HL-60 (cell line): ENCODE results near the gene COPB2.

ENCODE experiments used
- DNase-seq, 2 experiments: peaks; one replicate each; pipeline ENCODE4 v3.0.0-alpha.2; 2010 to 2020; ENCODE audit warnings: low read depth in 1 of 2, low spot score in 1 of 2
- H3K27ac ChIP-seq: fragments of 250-450 bp; sonication (Bioruptor Pico); replicated peaks from 2 replicates; pipeline ENCODE4 v1.5.1; 2020; ENCODE audit warnings: mild to moderate bottlenecking, moderate library complexity
- H3K27me3 ChIP-seq: fragments of 250-450 bp; sonication (Bioruptor Pico); 2 replicates; pipeline ENCODE4 v1.5.1; 2021; ENCODE audit warnings: mild to moderate bottlenecking, moderate library complexity; ENCODE audit not compliant: insufficient read depth, poor library complexity, severe bottlenecking
- H3K4me3 ChIP-seq: replicated peaks from 2 replicates; pipeline ENCODE4 v1.5.1; 2011; ENCODE audit warnings: mild to moderate bottlenecking, control low read depth, low read length; ENCODE audit not compliant: insufficient read depth
- GABPA ChIP-seq: IDR thresholded peaks from 2 replicates; pipeline ENCODE4 v1.6.1; 2012; ENCODE audit warnings: low read depth
- POLR2AphosphoS5 ChIP-seq: IDR thresholded peaks from 2 replicates; pipeline ENCODE4 v1.6.1; 2012; ENCODE audit warnings: low read depth
- REST ChIP-seq: IDR thresholded peaks from 2 replicates; pipeline ENCODE4 v1.6.1; 2012; ENCODE audit warnings: low read depth; ENCODE audit not compliant: insufficient replicate concordance
- SPI1 ChIP-seq: IDR thresholded peaks from 2 replicates; pipeline ENCODE4 v1.6.1; 2012; ENCODE audit warnings: low read depth, mild to moderate bottlenecking, borderline replicate concordance
- TF ChIP-seq, protein P1 (sequence below): IDR thresholded peaks from one replicate; pipeline ENCODE4 v1.5.1; 2011; ENCODE audit warnings: low read length, control low read depth, inconsistent platforms; ENCODE audit not compliant: insufficient read depth

The COPB2 gene

DNA sequence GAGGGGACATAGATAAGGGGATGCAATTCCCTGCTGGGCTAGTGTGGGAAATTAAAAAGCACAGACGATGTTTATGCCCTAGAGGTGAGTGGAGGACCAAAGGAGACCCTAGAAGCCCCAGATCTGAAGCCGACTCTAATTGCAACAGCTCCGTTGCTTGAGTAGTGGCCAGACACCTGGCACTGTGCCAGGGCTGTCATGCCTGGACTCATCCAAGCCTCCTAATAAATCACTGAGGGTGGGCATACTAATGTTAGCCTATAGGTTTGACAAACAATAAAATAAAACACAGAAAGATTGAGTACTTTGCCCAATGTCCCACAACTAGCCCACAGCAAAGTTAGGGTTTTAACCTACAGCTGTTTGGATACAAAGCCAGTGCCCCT, 71.0 kb downstream of the COPB2 start:
- H3K27me3 ChIP-seq: peaks cover 3% of the 10 kb centered on the region
- TF ChIP-seq, protein P1, sequence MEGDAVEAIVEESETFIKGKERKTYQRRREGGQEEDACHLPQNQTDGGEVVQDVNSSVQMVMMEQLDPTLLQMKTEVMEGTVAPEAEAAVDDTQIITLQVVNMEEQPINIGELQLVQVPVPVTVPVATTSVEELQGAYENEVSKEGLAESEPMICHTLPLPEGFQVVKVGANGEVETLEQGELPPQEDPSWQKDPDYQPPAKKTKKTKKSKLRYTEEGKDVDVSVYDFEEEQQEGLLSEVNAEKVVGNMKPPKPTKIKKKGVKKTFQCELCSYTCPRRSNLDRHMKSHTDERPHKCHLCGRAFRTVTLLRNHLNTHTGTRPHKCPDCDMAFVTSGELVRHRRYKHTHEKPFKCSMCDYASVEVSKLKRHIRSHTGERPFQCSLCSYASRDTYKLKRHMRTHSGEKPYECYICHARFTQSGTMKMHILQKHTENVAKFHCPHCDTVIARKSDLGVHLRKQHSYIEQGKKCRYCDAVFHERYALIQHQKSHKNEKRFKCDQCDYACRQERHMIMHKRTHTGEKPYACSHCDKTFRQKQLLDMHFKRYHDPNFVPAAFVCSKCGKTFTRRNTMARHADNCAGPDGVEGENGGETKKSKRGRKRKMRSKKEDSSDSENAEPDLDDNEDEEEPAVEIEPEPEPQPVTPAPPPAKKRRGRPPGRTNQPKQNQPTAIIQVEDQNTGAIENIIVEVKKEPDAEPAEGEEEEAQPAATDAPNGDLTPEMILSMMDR: no peak
- TF ChIP-seq SPI1 (no peak), POLR2AphosphoS5 (no peak), REST (no peak), GABPA (no peak)
- H3K27ac ChIP-seq: no peak overlapping the region
- no peak for DNase-seq
- H3K4me3 ChIP-seq: no peak overlapping the region

DNA sequence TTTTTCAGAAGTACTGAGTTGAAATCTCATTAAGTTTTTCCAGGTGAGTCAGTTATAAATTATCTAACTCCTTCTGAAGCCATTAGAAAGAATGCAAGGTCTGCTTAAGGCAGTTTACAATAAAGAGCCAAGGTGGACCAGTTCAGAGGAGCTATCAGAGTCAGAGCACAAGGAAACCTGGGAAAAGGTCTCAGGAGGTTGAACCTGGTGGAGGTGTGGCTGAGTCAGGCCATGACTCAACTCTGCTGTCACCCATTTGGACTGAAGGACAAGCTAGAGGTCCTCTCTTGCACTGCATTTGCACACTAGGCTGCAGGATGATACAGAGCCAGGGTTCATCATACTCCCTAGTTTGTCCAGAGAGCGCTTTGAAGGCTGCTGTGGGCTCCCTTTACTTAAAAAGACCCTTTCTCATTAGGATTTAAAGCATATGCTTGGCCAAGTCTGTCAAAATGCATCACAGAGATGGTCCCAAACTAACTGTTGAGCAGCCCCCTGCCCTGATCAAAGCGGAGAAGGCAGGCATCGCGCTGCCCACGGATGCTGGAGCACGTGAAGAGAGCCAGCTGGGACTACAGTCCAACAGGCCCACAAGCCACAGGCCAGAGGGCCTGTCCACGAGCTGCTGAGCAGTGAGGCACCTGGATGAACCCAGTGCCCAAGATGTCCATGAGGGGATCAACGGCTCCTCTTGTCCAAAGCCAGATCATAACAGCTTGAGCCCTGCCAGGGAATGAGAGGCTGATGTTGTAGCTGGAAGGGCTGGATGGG, 71.6 kb downstream of the COPB2 start:
- Histone ChIP-seq H3K4me3 (no peak overlapping the region), H3K27ac (no peak overlapping the region), H3K27me3 (peaks cover 3% of the 10 kb centered on the region)
- TF ChIP-seq GABPA: no peak
- no peak for TF ChIP-seq SPI1
- no peak for TF ChIP-seq POLR2AphosphoS5
- TF ChIP-seq REST: no peak
- TF ChIP-seq, protein P1: no peak
- DNase-seq: no peak

DNA sequence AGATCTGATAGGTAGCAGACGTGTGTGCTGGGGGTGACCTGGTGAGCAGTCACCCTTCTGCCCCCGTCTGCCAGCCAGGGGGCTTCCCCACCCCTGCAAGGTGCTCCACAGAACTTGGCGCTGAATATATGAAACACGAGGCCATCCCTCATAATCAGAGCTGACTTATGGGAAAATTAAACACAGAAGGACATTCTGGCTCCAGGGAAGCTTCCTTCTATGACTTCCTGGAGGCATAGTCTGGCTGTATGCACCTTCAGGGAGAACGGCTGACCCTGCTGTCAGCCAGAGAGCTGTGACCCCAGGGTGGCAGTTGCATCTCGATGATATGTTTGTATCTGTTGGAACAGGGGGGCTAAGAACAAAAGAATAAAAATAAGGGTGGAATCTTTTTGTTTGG, 72.2 kb downstream of the COPB2 start:
- Histone ChIP-seq H3K27me3 (peaks cover 2% of the 10 kb centered on the region), H3K27ac (no peak overlapping the region), H3K4me3 (no peak overlapping the region)
- no peak for DNase-seq
- TF ChIP-seq POLR2AphosphoS5 (no peak), REST (no peak)
- TF ChIP-seq, protein P1: no peak
